GM23338 (cell line): ENCODE measurements around the gene GPR143. TPM values are rescaled to one million over a fixed set of nuclear protein-coding genes. Genes with fewer than 3 reads are reported as not detected.

Experiments used
- EZH2phosphoT487 ChIP-seq: fragments of 200-600 bp; sonication (generic); IDR thresholded peaks from one replicate; pipeline ENCODE4 v1.8.1; 2018; ENCODE audit warnings: antibody characterized with exemption; ENCODE audit not compliant: unreplicated experiment
- POLR2AphosphoS5 ChIP-seq: IDR thresholded peaks from 2 replicates; pipeline ENCODE4 v1.6.1; 2016; ENCODE audit warnings: antibody characterized with exemption, low read depth
- STAT1 ChIP-seq: IDR thresholded peaks from one replicate; pipeline ENCODE4 v1.6.1; 2016; ENCODE audit warnings: antibody characterized with exemption; ENCODE audit not compliant: unreplicated experiment
- polyA plus RNA-seq: library from polyadenylated mRNA; unstranded; fragments of >200 nt; fragmentation: Nextera tagmentation; extraction: Ambion mirVana; gene quantifications from 2 replicates; pipeline ENCODE4 v1.2.1, GENCODE V29; 2016
- total RNA-seq: library from RNA; depleted of rRNA; stranded (reverse); fragments of >200 nt; shearing (Covaris generic); gene quantifications from 2 replicates; pipeline ENCODE4 v1.2.3, GENCODE V29; 2014; rRNA removed
- TF ChIP-seq, protein P1 (sequence below): IDR thresholded peaks from one replicate; pipeline ENCODE4 v1.6.1; 2018; ENCODE audit warnings: antibody characterized with exemption; ENCODE audit not compliant: unreplicated experiment
- TF ChIP-seq, protein P2 (sequence below), 2 experiments: fragments of 200-600 bp in 1 of 2; sonication (generic) in 1 of 2; conservative IDR thresholded peaks; 2 replicates each; pipeline versions ENCODE4 v1.5.1 to v1.6.1; 2016 to 2017; ENCODE audit warnings: antibody characterized with exemption in 2 of 2, low read depth in 2 of 2, mild to moderate bottlenecking in 2 of 2, moderate library complexity in 1 of 2

The GPR143 gene
- total and polyA plus RNA-seq, 2 experiments from 2014 or later = 7.4 to 13.0 TPM

- TF ChIP-seq, protein P1, sequence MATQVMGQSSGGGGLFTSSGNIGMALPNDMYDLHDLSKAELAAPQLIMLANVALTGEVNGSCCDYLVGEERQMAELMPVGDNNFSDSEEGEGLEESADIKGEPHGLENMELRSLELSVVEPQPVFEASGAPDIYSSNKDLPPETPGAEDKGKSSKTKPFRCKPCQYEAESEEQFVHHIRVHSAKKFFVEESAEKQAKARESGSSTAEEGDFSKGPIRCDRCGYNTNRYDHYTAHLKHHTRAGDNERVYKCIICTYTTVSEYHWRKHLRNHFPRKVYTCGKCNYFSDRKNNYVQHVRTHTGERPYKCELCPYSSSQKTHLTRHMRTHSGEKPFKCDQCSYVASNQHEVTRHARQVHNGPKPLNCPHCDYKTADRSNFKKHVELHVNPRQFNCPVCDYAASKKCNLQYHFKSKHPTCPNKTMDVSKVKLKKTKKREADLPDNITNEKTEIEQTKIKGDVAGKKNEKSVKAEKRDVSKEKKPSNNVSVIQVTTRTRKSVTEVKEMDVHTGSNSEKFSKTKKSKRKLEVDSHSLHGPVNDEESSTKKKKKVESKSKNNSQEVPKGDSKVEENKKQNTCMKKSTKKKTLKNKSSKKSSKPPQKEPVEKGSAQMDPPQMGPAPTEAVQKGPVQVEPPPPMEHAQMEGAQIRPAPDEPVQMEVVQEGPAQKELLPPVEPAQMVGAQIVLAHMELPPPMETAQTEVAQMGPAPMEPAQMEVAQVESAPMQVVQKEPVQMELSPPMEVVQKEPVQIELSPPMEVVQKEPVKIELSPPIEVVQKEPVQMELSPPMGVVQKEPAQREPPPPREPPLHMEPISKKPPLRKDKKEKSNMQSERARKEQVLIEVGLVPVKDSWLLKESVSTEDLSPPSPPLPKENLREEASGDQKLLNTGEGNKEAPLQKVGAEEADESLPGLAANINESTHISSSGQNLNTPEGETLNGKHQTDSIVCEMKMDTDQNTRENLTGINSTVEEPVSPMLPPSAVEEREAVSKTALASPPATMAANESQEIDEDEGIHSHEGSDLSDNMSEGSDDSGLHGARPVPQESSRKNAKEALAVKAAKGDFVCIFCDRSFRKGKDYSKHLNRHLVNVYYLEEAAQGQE = no peak
- TF ChIP-seq STAT1 (no peak), EZH2phosphoT487 (no peak), POLR2AphosphoS5 (no peak)
- TF ChIP-seq, protein P2, sequence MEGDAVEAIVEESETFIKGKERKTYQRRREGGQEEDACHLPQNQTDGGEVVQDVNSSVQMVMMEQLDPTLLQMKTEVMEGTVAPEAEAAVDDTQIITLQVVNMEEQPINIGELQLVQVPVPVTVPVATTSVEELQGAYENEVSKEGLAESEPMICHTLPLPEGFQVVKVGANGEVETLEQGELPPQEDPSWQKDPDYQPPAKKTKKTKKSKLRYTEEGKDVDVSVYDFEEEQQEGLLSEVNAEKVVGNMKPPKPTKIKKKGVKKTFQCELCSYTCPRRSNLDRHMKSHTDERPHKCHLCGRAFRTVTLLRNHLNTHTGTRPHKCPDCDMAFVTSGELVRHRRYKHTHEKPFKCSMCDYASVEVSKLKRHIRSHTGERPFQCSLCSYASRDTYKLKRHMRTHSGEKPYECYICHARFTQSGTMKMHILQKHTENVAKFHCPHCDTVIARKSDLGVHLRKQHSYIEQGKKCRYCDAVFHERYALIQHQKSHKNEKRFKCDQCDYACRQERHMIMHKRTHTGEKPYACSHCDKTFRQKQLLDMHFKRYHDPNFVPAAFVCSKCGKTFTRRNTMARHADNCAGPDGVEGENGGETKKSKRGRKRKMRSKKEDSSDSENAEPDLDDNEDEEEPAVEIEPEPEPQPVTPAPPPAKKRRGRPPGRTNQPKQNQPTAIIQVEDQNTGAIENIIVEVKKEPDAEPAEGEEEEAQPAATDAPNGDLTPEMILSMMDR (conservative IDR thresholded peaks at IDR 0.05; ENCODE audit: low read depth in 2 of 2) = no peak
Observed at GRCh38 chrX:9676306-9676705, 89.3 kb downstream of the GPR143 start (continued).

Other genes with a start within 250 kb of the GPR143 start
- gene SHROOM2, start 20.6 kb upstream of the GPR143 start, total RNA-seq = 15.8 and 16.8 TPM in 2 replicates
- 3.2 and 3.5 TPM in 2 replicates for gene SHROOM2, start 20.6 kb upstream of the GPR143 start, polyA plus RNA-seq
- 0.19 TPM in 1 of 2 replicates, not detected in the other for gene CLDN34, start 201.5 kb upstream of the GPR143 start, total RNA-seq
- gene CLDN34, start 201.5 kb upstream of the GPR143 start, polyA plus RNA-seq = not detected in 2 replicates